ENCODE measurements around the gene EXOC6B. TPM values are rescaled to one million over a fixed set of nuclear protein-coding genes. Genes with fewer than 3 reads are reported as not detected.

EXOC6B gene
- total and polyA plus RNA-seq, 2 donors from 2014 or later = 5.9 to 31.3 TPM

DNA sequence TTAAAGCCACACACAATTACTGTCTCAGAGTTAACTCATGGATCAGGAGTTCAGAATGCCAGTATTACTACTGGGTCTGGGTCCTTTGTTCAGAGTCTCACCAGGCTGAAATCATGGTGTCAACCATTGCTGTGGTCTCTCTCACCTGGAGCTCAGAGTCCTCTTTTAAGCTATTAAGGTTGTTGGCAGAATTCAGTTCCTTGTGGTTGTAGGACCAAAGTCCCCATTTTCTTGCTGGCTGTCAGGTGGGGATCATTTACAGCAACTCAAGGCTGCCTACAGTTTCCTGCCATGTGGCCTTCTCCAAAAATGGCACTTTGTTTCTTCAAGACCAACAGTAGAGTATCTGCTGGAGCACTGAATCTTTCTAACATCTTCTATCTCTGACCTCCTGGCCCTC is 113.5 kb downstream of the EXOC6B start:
- Histone ChIP-seq H3K9ac (ENCODE audit: low read length in 3 of 3) (no peak overlapping the region), H3K27me3 (ENCODE audit: control insufficient read depth, insufficient read depth, low read length) (no peaks in the 10 kb centered on the region), H3K36me3 (ENCODE audit: control insufficient read depth in 2 of 3, insufficient read depth in 3 of 3, low read length in 3 of 3) (no peaks in the 10 kb centered on the region), H3K4me1 (ENCODE audit: control insufficient read depth in 2 of 3, insufficient read depth in 2 of 3, low read depth in 1 of 3, low read length in 3 of 3) (no peaks in the 10 kb centered on the region), H3K4me3 (ENCODE audit: low read length in 3 of 3) (no peak overlapping the region), H3K9me3 (ENCODE audit: control insufficient read depth in 2 of 3, insufficient read depth in 1 of 3, low read length in 3 of 3) (no peaks in the 10 kb centered on the region), H3K27ac (ENCODE audit: low read depth in 2 of 2, low read length in 2 of 2) (no peak overlapping the region)
- FAIRE-seq (no peak), DNase-seq (no peak)
- intact Hi-C loops (cut with DNase I) = no loop called here
- no peak for TF ChIP-seq CTCF (IDR thresholded peaks at IDR 0.05; ENCODE audit: borderline replicate concordance, extremely low read depth, insufficient read depth)

GRCh38 chr2:72710418-72711152 is 115.2 kb downstream of the EXOC6B start:
- intact Hi-C loops (cut with DNase I) = no loop called here
- Histone ChIP-seq H3K4me3 (ENCODE audit: low read length in 3 of 3) (no peak overlapping the region), H3K4me1 (ENCODE audit: control insufficient read depth in 2 of 3, insufficient read depth in 2 of 3, low read depth in 1 of 3, low read length in 3 of 3) (no peaks in the 10 kb centered on the region), H3K36me3 (ENCODE audit: control insufficient read depth in 2 of 3, insufficient read depth in 3 of 3, low read length in 3 of 3) (no peaks in the 10 kb centered on the region), H3K27me3 (ENCODE audit: control insufficient read depth, insufficient read depth, low read length) (no peaks in the 10 kb centered on the region), H3K9me3 (ENCODE audit: control insufficient read depth in 2 of 3, insufficient read depth in 1 of 3, low read length in 3 of 3) (no peaks in the 10 kb centered on the region), H3K27ac (ENCODE audit: low read depth in 2 of 2, low read length in 2 of 2) (no peak overlapping the region), H3K9ac (ENCODE audit: low read length in 3 of 3) (no peak overlapping the region)
- no peak for FAIRE-seq
- DNase-seq = no peak
- no peak for TF ChIP-seq CTCF (IDR thresholded peaks at IDR 0.05; ENCODE audit: borderline replicate concordance, extremely low read depth, insufficient read depth)

- Histone ChIP-seq H3K27ac (ENCODE audit: low read depth in 2 of 2, low read length in 2 of 2) (no peak overlapping the region), H3K4me1 (ENCODE audit: control insufficient read depth in 2 of 3, insufficient read depth in 2 of 3, low read depth in 1 of 3, low read length in 3 of 3) (no peaks in the 10 kb centered on the region), H3K36me3 (ENCODE audit: control insufficient read depth in 2 of 3, insufficient read depth in 3 of 3, low read length in 3 of 3) (no peaks in the 10 kb centered on the region), H3K9me3 (ENCODE audit: control insufficient read depth in 2 of 3, insufficient read depth in 1 of 3, low read length in 3 of 3) (no peaks in the 10 kb centered on the region), H3K4me3 (ENCODE audit: low read length in 3 of 3) (no peak overlapping the region), H3K27me3 (ENCODE audit: control insufficient read depth, insufficient read depth, low read length) (no peaks in the 10 kb centered on the region), H3K9ac (ENCODE audit: low read length in 3 of 3) (no peak overlapping the region)
- DNase-seq (no peak), FAIRE-seq (no peak)
- intact Hi-C loops (cut with DNase I) = no loop called here
- TF ChIP-seq CTCF (IDR thresholded peaks at IDR 0.05; ENCODE audit: borderline replicate concordance, extremely low read depth, insufficient read depth) = no peak
These were observed 117.6 kb downstream of the EXOC6B start for GRCh38 chr2:72708236-72708635.

GRCh38 chr2:72698300-72698699 is 127.5 kb downstream of the EXOC6B start:
- DNase-seq = no peak

More at GRCh38 chr2:72698300-72698699, 127.5 kb downstream of the EXOC6B start:
- peaks cover 0 to 3% (median 0%) of the 10 kb centered on the region in 3 donors for H3K4me1 ChIP-seq (ENCODE audit: control insufficient read depth in 2 of 3, insufficient read depth in 2 of 3, low read depth in 1 of 3, low read length in 3 of 3)
- no peak for TF ChIP-seq CTCF (IDR thresholded peaks at IDR 0.05; ENCODE audit: borderline replicate concordance, extremely low read depth, insufficient read depth)
- no peak overlapping the region for H3K4me3 ChIP-seq (ENCODE audit: low read length in 3 of 3)
- no peaks in the 10 kb centered on the region for H3K27me3 ChIP-seq (ENCODE audit: control insufficient read depth, insufficient read depth, low read length)
- no peak for FAIRE-seq
- intact Hi-C loops (cut with DNase I) = no loop called here
- H3K36me3 ChIP-seq (ENCODE audit: control insufficient read depth in 2 of 3, insufficient read depth in 3 of 3, low read length in 3 of 3) = no peaks in the 10 kb centered on the region
- no peak overlapping the region for H3K27ac ChIP-seq (ENCODE audit: low read depth in 2 of 2, low read length in 2 of 2)
- no peaks in the 10 kb centered on the region for H3K9me3 ChIP-seq (ENCODE audit: control insufficient read depth in 2 of 3, insufficient read depth in 1 of 3, low read length in 3 of 3)
- H3K9ac ChIP-seq (ENCODE audit: low read length in 3 of 3) = no peak overlapping the region
